H54 (cell line): Measurements from ENCODE around the gene HLA-C.
"Not testable (repeated sequence)": the region's sequence is repeated elsewhere in the genome, so short reads cannot be mapped to it uniquely, and the experiment has no call there.

ENCODE experiments used
- DNase-seq: peaks from one replicate; pipeline ENCODE4 v3.0.0; 2011; ENCODE audit warnings: low spot score, mixed read lengths; ENCODE audit not compliant: insufficient read length
- FAIRE-seq: peaks from 3 replicates; lab custom pipeline; 2011; peaks lifted over from hg19 to GRCh38; lab: Jason Lieb, UNC
- POLR2A ChIP-seq: IDR thresholded peaks from 2 replicates; pipeline ENCODE4 v1.6.1; 2011; ENCODE audit warnings: low read depth, mild to moderate bottlenecking, low read length

The HLA-C gene

GRCh38 chr6:31252625-31253024, 19.3 kb downstream of the HLA-C start:
- TF ChIP-seq POLR2A = no peak
- no peak for DNase-seq
- FAIRE-seq = no peak

- FAIRE-seq (no peak), DNase-seq (no peak)
Measured at GRCh38 chr6:31251261-31251660, 20.6 kb downstream of the HLA-C start.

GRCh38 chr6:31249184-31249583, 22.7 kb downstream of the HLA-C start:
- DNase-seq = no peak
- FAIRE-seq = no peak
- TF ChIP-seq POLR2A = no peak

More at GRCh38 chr6:31251261-31251660, 20.6 kb downstream of the HLA-C start:
- TF ChIP-seq POLR2A = no peak

- TF ChIP-seq POLR2A = no peak
- DNase-seq (no peak), FAIRE-seq (no peak)
Measured at GRCh38 chr6:31247813-31248212, 24.1 kb downstream of the HLA-C start.

- DNase-seq (peak; percentile 42), FAIRE-seq (peak; percentile 98)
- no peak for TF ChIP-seq POLR2A
Measured at GRCh38 chr6:31246051-31246521, 25.8 kb downstream of the HLA-C start.

GRCh38 chr6:31243508-31243907, 28.4 kb downstream of the HLA-C start:
- no peak for FAIRE-seq
- no peak for DNase-seq

GRCh38 chr6:31239854-31240253, 32.0 kb downstream of the HLA-C start:
- DNase-seq = no peak
- TF ChIP-seq POLR2A = no peak
- no peak for FAIRE-seq

More at GRCh38 chr6:31243508-31243907, 28.4 kb downstream of the HLA-C start:
- no peak for TF ChIP-seq POLR2A

- FAIRE-seq, DNase-seq: not testable (repeated sequence)
Measured at GRCh38 chr6:31234101-31234500, 37.8 kb downstream of the HLA-C start.

- FAIRE-seq (no peak), DNase-seq (no peak)
- TF ChIP-seq POLR2A = no peak
Measured at GRCh38 chr6:31228476-31228875, 43.4 kb downstream of the HLA-C start.

- DNase-seq (no peak), FAIRE-seq (no peak)
- no peak for TF ChIP-seq POLR2A
Measured at GRCh38 chr6:31227143-31227542, 44.7 kb downstream of the HLA-C start.

GRCh38 chr6:31225735-31226134, 46.2 kb downstream of the HLA-C start:
- no peak for TF ChIP-seq POLR2A
- no peak for DNase-seq
- FAIRE-seq = no peak

- no peak for TF ChIP-seq POLR2A
- no peak for FAIRE-seq
Measured at GRCh38 chr6:31222496-31222895, 49.4 kb downstream of the HLA-C start.

More at GRCh38 chr6:31222496-31222895, 49.4 kb downstream of the HLA-C start:
- no peak for DNase-seq
